Measurements from ENCODE around the gene NCAPH2. TPM values are rescaled to one million over a fixed set of nuclear protein-coding genes. Genes with fewer than 3 reads are reported as not detected.

Gene NCAPH2
- total and polyA plus RNA-seq, 2 donors from 2014 or later = 31.4 to 41.5 TPM

- FAIRE-seq = no peak
These were observed 33.0 kb upstream of the NCAPH2 start, which contains the start of gene SBF1 for GRCh38 chr22:50474710-50475651. TSS of gene SBF1 (minus strand) at chr22:50475035. CDS start at chr22:50474840, 195 bp downstream.

GRCh38 chr22:50475652-50476002 lies 32.4 kb upstream of the NCAPH2 start:
- peak overlapping the region in 1 of 3 donors; percentile 60 for H3K4me3 ChIP-seq (ENCODE audit: low read length in 3 of 3)
- H3K9ac ChIP-seq (ENCODE audit: low read length in 3 of 3) = no peak overlapping the region
- H3K27me3 ChIP-seq (ENCODE audit: control insufficient read depth, insufficient read depth, low read length) = peaks cover 8% of the 10 kb centered on the region
- no peak for FAIRE-seq
- H3K9me3 ChIP-seq (ENCODE audit: control insufficient read depth in 2 of 3, insufficient read depth in 1 of 3, low read length in 3 of 3) = no peaks in the 10 kb centered on the region
- H3K36me3 ChIP-seq (ENCODE audit: control insufficient read depth in 2 of 3, insufficient read depth in 3 of 3, low read length in 3 of 3) = no peaks in the 10 kb centered on the region
- H3K27ac ChIP-seq (ENCODE audit: low read depth in 2 of 2, low read length in 2 of 2) = no peak overlapping the region
- intact Hi-C loops (cut with DNase I) = no loop called here
- TF ChIP-seq CTCF (IDR thresholded peaks at IDR 0.05; ENCODE audit: borderline replicate concordance, extremely low read depth, insufficient read depth) = no peak
- peaks cover 0 to 26% (median 17%) of the 10 kb centered on the region in 3 donors for H3K4me1 ChIP-seq (ENCODE audit: control insufficient read depth in 2 of 3, insufficient read depth in 2 of 3, low read depth in 1 of 3, low read length in 3 of 3)
- no peak for DNase-seq

More at GRCh38 chr22:50474710-50475651, 33.0 kb upstream of the NCAPH2 start, which contains the start of gene SBF1:
- Histone ChIP-seq H3K27me3 (ENCODE audit: control insufficient read depth, insufficient read depth, low read length) (peaks cover 2% of the 10 kb centered on the region), H3K9ac (ENCODE audit: low read length in 3 of 3) (peak within 1 kb of the TSS; percentile 36 to 58 (median 48)), H3K4me3 (ENCODE audit: low read length in 3 of 3) (peak within 1 kb of the TSS; percentile 44 to 72 (median 71)), H3K36me3 (ENCODE audit: control insufficient read depth in 2 of 3, insufficient read depth in 3 of 3, low read length in 3 of 3) (no peaks in the 10 kb centered on the region), H3K27ac (ENCODE audit: low read depth in 2 of 2, low read length in 2 of 2) (peak within 1 kb of the TSS in 1 of 2 donors; percentile 60), H3K9me3 (ENCODE audit: control insufficient read depth in 2 of 3, insufficient read depth in 1 of 3, low read length in 3 of 3) (no peaks in the 10 kb centered on the region), H3K4me1 (ENCODE audit: control insufficient read depth in 2 of 3, insufficient read depth in 2 of 3, low read depth in 1 of 3, low read length in 3 of 3) (peaks cover 0 to 31% (median 20%) of the 10 kb centered on the region in 3 donors)
- peak; percentile 92 to 97 (median 95) for DNase-seq
- intact Hi-C loops (cut with DNase I) = no loop called here
- TF ChIP-seq CTCF (IDR thresholded peaks at IDR 0.05; ENCODE audit: borderline replicate concordance, extremely low read depth, insufficient read depth) = no peak

DNA sequence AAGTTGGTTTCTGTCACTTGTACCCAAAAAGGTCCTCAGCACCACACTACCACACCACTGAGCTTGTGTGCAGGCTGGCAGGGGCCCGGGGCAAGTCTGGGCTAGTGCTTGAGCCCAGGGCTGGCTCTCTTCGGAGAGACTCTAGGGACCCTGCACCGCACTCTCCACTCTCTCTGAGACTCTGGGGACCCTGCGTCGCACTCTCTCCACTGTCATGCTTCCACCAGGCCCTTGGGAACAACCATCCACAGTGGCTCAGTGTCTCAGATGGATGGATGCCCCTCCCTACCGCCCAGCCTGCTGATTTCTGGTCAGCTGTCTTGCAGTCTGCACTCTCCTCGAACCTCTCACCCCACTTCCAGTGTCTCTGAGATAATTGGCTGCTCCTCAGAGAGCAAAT lies 31.2 kb upstream of the NCAPH2 start:
- no peak for TF ChIP-seq CTCF (IDR thresholded peaks at IDR 0.05; ENCODE audit: borderline replicate concordance, extremely low read depth, insufficient read depth)
- FAIRE-seq = no peak
- peak in 1 of 5 donors; percentile 51 for DNase-seq

More for the DNA sequence above, 31.2 kb upstream of the NCAPH2 start:
- H3K9ac ChIP-seq (ENCODE audit: low read length in 3 of 3) = no peak overlapping the region
- no peak overlapping the region for H3K27ac ChIP-seq (ENCODE audit: low read depth in 2 of 2, low read length in 2 of 2)
- H3K9me3 ChIP-seq (ENCODE audit: control insufficient read depth in 2 of 3, insufficient read depth in 1 of 3, low read length in 3 of 3) = no peaks in the 10 kb centered on the region
- no peaks in the 10 kb centered on the region for H3K36me3 ChIP-seq (ENCODE audit: control insufficient read depth in 2 of 3, insufficient read depth in 3 of 3, low read length in 3 of 3)
- intact Hi-C loops (cut with DNase I) = no loop called here
- no peak overlapping the region for H3K4me3 ChIP-seq (ENCODE audit: low read length in 3 of 3)
- peaks cover 0 to 20% (median 14%) of the 10 kb centered on the region in 3 donors for H3K4me1 ChIP-seq (ENCODE audit: control insufficient read depth in 2 of 3, insufficient read depth in 2 of 3, low read depth in 1 of 3, low read length in 3 of 3)
- H3K27me3 ChIP-seq (ENCODE audit: control insufficient read depth, insufficient read depth, low read length) = peaks cover 8% of the 10 kb centered on the region
